GM12875 (cell line): Measurements from ENCODE around the gene UTS2R.

Experiments used
- H3K4me3 ChIP-seq: one replicate; pipeline ENCODE4 v1.5.1; 2011; ENCODE audit warnings: low read depth, low read length, control low read depth
- CTCF ChIP-seq: IDR thresholded peaks from 2 replicates; pipeline ENCODE4 v1.5.1; 2011; ENCODE audit warnings: low read depth, mild to moderate bottlenecking, control low read depth, inconsistent platforms, low read length, moderate library complexity, borderline replicate concordance; ENCODE audit not compliant: insufficient read depth

Gene UTS2R

GRCh38 chr17:82390860-82391435, 19.4 kb downstream of the UTS2R start:
- H3K4me3 ChIP-seq = no peak overlapping the region
- no peak for TF ChIP-seq CTCF

- TF ChIP-seq CTCF = no peak
- H3K4me3 ChIP-seq = no peak overlapping the region
Measured at GRCh38 chr17:82391496-82392066, 20.0 kb downstream of the UTS2R start.

- no peak for TF ChIP-seq CTCF
Measured at GRCh38 chr17:82392209-82392920, 20.8 kb downstream of the UTS2R start.

GRCh38 chr17:82392941-82393340, 21.4 kb downstream of the UTS2R start:
- H3K4me3 ChIP-seq = no peak overlapping the region
- no peak for TF ChIP-seq CTCF

More at GRCh38 chr17:82392209-82392920, 20.8 kb downstream of the UTS2R start:
- H3K4me3 ChIP-seq = no peak overlapping the region

- no peak for TF ChIP-seq CTCF
- H3K4me3 ChIP-seq = no peak overlapping the region
Measured at GRCh38 chr17:82394278-82394677, 22.7 kb downstream of the UTS2R start.

- no peak for TF ChIP-seq CTCF
- H3K4me3 ChIP-seq = no peak overlapping the region
Measured at GRCh38 chr17:82396601-82397435, 25.3 kb downstream of the UTS2R start.
